Measurements from ENCODE around the gene APH1B.

DNA sequence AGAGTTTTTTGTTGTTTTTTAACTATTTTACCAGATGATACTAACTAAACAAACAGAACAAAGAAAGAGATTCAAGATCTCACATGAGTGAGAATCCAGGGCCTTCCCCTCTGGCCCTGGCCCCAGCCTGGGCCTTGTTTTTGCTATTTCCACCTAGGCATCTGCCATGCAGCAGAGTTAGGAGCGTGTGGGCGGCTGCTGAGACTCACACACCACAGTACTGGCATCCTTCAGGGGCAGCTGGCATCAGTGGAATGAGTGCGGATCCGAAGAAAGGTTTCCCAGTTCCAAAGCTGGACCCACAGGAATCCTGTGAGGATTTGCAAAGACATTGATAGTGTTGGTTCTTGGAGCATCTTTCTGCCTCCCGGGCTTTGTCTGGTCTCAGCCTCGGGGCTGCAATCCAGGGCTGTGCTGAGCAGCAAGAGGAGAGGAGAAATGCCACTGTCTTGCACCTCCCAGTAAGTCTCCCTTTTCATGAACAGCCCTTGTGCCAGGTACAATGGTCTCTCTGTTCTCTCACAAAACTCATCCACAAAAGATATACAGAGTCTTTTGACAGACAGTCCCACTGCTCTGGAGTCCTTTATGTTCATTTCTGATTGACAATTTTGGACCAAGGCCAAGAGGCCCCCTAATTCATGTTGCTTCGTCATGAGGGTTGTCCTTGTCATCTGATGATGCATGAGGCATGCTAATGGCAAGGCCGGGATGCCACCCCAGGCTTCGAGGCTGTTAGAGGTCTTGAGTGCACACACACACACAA, 46.6 kb downstream of the APH1B start:
- TF ChIP-seq SMC3 (IDR thresholded peaks at IDR 0.05; ENCODE audit: low read depth, low read length) (no peak), POLR2A (IDR thresholded peaks at IDR 0.05; ENCODE audit: low read depth, low read length) (no peak)
- TF ChIP-seq, protein P1, sequence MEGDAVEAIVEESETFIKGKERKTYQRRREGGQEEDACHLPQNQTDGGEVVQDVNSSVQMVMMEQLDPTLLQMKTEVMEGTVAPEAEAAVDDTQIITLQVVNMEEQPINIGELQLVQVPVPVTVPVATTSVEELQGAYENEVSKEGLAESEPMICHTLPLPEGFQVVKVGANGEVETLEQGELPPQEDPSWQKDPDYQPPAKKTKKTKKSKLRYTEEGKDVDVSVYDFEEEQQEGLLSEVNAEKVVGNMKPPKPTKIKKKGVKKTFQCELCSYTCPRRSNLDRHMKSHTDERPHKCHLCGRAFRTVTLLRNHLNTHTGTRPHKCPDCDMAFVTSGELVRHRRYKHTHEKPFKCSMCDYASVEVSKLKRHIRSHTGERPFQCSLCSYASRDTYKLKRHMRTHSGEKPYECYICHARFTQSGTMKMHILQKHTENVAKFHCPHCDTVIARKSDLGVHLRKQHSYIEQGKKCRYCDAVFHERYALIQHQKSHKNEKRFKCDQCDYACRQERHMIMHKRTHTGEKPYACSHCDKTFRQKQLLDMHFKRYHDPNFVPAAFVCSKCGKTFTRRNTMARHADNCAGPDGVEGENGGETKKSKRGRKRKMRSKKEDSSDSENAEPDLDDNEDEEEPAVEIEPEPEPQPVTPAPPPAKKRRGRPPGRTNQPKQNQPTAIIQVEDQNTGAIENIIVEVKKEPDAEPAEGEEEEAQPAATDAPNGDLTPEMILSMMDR (conservative IDR thresholded peaks at IDR 0.05; ENCODE audit: low read depth, low read length) = no peak

Measured in IMR-90 (cell line).